HEK293T (cell line): ENCODE measurements around the gene LRRC36.

Source experiments
- BHLHE40 ChIP-seq: fragments of 450-650 bp; IDR thresholded peaks from 2 replicates; pipeline ENCODE4 v1.6.1; 2016; ENCODE audit warnings: mild to moderate bottlenecking, moderate library complexity, borderline replicate concordance
- CTBP1 ChIP-seq: fragments of 450-650 bp; IDR thresholded peaks from 2 replicates; pipeline ENCODE4 v1.6.1; 2016; ENCODE audit warnings: borderline replicate concordance
- FOXA1 ChIP-seq: fragments of 450-650 bp; IDR thresholded peaks from 2 replicates; pipeline ENCODE4 v1.6.1; 2016; ENCODE audit warnings: mild to moderate bottlenecking
- FOXK2 ChIP-seq: fragments of 450-650 bp; IDR thresholded peaks from 2 replicates; pipeline ENCODE4 v1.6.1; 2016; ENCODE audit warnings: mild to moderate bottlenecking
- HDGF ChIP-seq: fragments of 450-650 bp; IDR thresholded peaks from 2 replicates; pipeline ENCODE4 v1.6.1; 2017; ENCODE audit warnings: antibody characterized with exemption, borderline replicate concordance
- L3MBTL2 ChIP-seq: fragments of 450-650 bp; conservative IDR thresholded peaks from 2 replicates; pipeline ENCODE4 v1.6.1; 2016; ENCODE audit warnings: mild to moderate bottlenecking
- SP1 ChIP-seq: fragments of 450-650 bp; IDR thresholded peaks from 2 replicates; pipeline ENCODE4 v1.6.1; 2017
- SUZ12 ChIP-seq: fragments of 450-650 bp; IDR thresholded peaks from 2 replicates; pipeline ENCODE4 v1.6.1; 2016; ENCODE audit warnings: mild to moderate bottlenecking
- TARDBP ChIP-seq: fragments of 450-650 bp; IDR thresholded peaks from 2 replicates; pipeline ENCODE4 v1.6.1; 2016
- ZNF384 ChIP-seq: fragments of 450-650 bp; IDR thresholded peaks from 2 replicates; pipeline ENCODE4 v1.6.1; 2016

DNA sequence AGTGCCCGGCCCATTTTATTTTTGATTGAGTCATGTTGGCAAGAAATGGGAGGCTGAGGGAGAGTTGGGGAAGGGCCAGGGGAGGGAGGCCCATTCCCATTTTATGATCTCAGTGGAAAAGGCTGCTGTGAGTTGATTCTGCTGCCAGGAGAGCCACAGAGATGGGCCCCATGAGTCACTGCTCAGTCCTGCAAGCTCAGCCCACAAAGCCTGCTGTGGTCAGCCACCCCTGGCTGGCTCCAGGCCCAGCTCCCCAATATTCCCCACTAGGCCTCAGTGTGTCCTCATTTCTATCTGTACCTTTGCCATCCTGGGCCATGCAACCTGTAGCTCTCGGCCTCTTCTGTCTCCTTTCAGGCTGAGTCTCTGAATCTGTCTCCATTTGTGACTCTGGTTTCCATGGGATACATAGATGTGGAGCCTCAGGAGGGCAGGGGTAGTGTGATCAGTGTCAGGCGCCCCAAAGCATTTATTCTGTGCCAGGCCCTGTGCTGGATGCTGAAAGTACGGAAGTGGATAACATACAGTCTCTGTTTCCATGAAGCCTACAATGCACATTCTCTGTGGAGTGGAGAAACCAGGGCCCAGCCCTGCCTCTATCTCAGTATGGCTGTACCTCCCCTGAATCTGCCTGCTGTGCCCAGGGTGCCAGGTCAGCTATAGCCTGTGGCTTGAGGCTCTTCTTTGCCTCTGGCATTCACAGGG lies 49.2 kb upstream of the LRRC36 start:
- TF ChIP-seq TARDBP = no peak
- no peak for TF ChIP-seq HDGF
- TF ChIP-seq FOXK2 = no peak
- no peak for TF ChIP-seq SP1
- TF ChIP-seq ZNF384 = no peak
- TF ChIP-seq L3MBTL2 = no peak
- no peak for TF ChIP-seq CTBP1
- no peak for TF ChIP-seq FOXA1
- no peak for TF ChIP-seq SUZ12
- TF ChIP-seq BHLHE40 = no peak
